GM12878 (cell line): ENCODE data around the gene SLC25A47.

Experiments
- EP300 ChIP-seq, 2 experiments: fragments of 150-350 bp in 1 of 2; IDR thresholded peaks; 2 replicates each; pipeline ENCODE4 v1.6.1; 2011 to 2012; ENCODE audit warnings: low read depth in 2 of 2, low read length in 2 of 2, borderline replicate concordance in 1 of 2, improper control_type of control experiment in 1 of 2, inconsistent platforms in 1 of 2; ENCODE audit not compliant: control insufficient read depth in 1 of 2
- EZH2 ChIP-seq: IDR thresholded peaks from 2 replicates; pipeline ENCODE4 v1.6.1; 2012; ENCODE audit warnings: low read depth, mild to moderate bottlenecking, control low read depth, inconsistent platforms, low read length, borderline replicate concordance; ENCODE audit not compliant: control insufficient read depth
- JUND ChIP-seq: IDR thresholded peaks from 2 replicates; pipeline ENCODE4 v1.6.1; 2012; ENCODE audit warnings: low read depth, mild to moderate bottlenecking, low read length, improper control_type of control experiment, moderate library complexity
- NR2C2 ChIP-seq: IDR thresholded peaks from 2 replicates; pipeline ENCODE4 v1.6.1; 2011; ENCODE audit warnings: borderline replicate concordance, low read depth; ENCODE audit not compliant: control insufficient read depth, insufficient read length
- POLR2A ChIP-seq: IDR thresholded peaks from 2 replicates; pipeline ENCODE4 v1.6.1; 2011; ENCODE audit warnings: low read depth, mild to moderate bottlenecking, low read length
- RAD21 ChIP-seq: IDR thresholded peaks from 2 replicates; pipeline ENCODE4 v1.6.1; 2011; ENCODE audit warnings: mild to moderate bottlenecking, low read depth, low read length, moderate library complexity; ENCODE audit not compliant: insufficient read depth
- YY1 ChIP-seq: IDR thresholded peaks from 2 replicates; pipeline ENCODE4 v1.6.1; 2011; ENCODE audit warnings: low read depth, mild to moderate bottlenecking, low read length
- TF ChIP-seq, protein P1 (sequence below), 3 experiments: IDR thresholded peaks in 2 of 3; conservative IDR thresholded peaks in 1 of 3; 2 replicates each; pipeline ENCODE4 v1.5.1; 2011; ENCODE audit warnings: low read depth in 3 of 3, low read length in 3 of 3, mild to moderate bottlenecking in 3 of 3, control low read depth in 2 of 3, moderate library complexity in 2 of 3, inconsistent platforms in 1 of 3, mixed read lengths in 1 of 3; ENCODE audit not compliant: control insufficient read depth in 2 of 3, insufficient read depth in 1 of 3; ENCODE audit errors: extremely low read depth in 1 of 3
- TF ChIP-seq, protein P2 (sequence below): IDR thresholded peaks from 2 replicates; pipeline ENCODE4 v1.6.1; 2011; ENCODE audit warnings: borderline replicate concordance, low read depth, mild to moderate bottlenecking, moderate library complexity, low read length; ENCODE audit not compliant: insufficient read depth, poor library complexity, severe bottlenecking
- TF ChIP-seq, protein P3 (sequence below): IDR thresholded peaks from 2 replicates; pipeline ENCODE4 v1.6.1; 2012; ENCODE audit warnings: mild to moderate bottlenecking, low read depth, low read length

DNA sequence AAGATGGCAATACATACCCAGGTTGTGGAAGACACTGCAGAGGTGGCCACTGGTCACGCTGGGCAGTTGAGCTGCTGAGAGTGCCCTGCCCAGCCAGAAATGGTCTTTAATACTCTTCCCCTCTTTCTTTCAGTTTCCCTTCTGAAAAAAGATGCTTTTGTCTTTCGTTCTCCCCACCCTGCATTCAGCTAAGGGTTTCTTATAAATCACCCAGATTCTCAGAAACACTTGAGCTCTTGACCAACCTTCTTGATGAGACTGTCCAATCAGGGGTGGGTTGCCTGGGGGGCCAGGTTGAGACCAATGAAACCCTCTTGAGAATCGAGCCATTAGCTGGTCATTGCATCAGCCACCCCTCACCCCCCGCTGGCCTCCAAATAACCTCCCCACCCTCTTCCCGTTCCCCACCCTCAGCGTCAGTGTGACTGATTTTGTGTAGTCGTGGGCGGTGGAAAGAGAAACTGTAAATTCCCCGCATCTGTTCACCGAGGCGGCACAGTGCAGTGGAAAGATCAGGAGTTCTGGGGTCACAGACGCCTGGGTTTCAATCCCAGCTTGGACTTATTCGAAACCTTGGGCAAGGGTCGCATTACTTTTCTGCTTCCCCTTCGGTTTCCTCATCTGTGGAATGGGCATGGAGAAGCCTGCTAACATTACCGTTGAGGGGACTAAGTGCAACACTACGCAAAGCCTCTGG lies 52.3 kb downstream of the SLC25A47 start:
- TF ChIP-seq, protein P1, sequence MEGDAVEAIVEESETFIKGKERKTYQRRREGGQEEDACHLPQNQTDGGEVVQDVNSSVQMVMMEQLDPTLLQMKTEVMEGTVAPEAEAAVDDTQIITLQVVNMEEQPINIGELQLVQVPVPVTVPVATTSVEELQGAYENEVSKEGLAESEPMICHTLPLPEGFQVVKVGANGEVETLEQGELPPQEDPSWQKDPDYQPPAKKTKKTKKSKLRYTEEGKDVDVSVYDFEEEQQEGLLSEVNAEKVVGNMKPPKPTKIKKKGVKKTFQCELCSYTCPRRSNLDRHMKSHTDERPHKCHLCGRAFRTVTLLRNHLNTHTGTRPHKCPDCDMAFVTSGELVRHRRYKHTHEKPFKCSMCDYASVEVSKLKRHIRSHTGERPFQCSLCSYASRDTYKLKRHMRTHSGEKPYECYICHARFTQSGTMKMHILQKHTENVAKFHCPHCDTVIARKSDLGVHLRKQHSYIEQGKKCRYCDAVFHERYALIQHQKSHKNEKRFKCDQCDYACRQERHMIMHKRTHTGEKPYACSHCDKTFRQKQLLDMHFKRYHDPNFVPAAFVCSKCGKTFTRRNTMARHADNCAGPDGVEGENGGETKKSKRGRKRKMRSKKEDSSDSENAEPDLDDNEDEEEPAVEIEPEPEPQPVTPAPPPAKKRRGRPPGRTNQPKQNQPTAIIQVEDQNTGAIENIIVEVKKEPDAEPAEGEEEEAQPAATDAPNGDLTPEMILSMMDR (IDR thresholded peaks at IDR 0.05 in 2 of 3, conservative IDR thresholded peaks at IDR 0.05 in 1 of 3; ENCODE audit: control insufficient read depth in 2 of 3, extremely low read depth in 1 of 3, insufficient read depth in 1 of 3, low read depth in 3 of 3, low read length in 3 of 3) = no peak
- no peak for TF ChIP-seq EZH2
- no peak for TF ChIP-seq YY1
- no peak for TF ChIP-seq RAD21
- peak; percentile 60; the same call in 1 of the 2 replicates for TF ChIP-seq POLR2A
- TF ChIP-seq JUND = 0 out of 2 replicates have a peak, but pooled peaks have one; percentile 22
- TF ChIP-seq, protein P2, sequence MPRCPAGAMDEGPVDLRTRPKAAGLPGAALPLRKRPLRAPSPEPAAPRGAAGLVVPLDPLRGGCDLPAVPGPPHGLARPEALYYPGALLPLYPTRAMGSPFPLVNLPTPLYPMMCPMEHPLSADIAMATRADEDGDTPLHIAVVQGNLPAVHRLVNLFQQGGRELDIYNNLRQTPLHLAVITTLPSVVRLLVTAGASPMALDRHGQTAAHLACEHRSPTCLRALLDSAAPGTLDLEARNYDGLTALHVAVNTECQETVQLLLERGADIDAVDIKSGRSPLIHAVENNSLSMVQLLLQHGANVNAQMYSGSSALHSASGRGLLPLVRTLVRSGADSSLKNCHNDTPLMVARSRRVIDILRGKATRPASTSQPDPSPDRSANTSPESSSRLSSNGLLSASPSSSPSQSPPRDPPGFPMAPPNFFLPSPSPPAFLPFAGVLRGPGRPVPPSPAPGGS = no peak
- TF ChIP-seq, protein P3, sequence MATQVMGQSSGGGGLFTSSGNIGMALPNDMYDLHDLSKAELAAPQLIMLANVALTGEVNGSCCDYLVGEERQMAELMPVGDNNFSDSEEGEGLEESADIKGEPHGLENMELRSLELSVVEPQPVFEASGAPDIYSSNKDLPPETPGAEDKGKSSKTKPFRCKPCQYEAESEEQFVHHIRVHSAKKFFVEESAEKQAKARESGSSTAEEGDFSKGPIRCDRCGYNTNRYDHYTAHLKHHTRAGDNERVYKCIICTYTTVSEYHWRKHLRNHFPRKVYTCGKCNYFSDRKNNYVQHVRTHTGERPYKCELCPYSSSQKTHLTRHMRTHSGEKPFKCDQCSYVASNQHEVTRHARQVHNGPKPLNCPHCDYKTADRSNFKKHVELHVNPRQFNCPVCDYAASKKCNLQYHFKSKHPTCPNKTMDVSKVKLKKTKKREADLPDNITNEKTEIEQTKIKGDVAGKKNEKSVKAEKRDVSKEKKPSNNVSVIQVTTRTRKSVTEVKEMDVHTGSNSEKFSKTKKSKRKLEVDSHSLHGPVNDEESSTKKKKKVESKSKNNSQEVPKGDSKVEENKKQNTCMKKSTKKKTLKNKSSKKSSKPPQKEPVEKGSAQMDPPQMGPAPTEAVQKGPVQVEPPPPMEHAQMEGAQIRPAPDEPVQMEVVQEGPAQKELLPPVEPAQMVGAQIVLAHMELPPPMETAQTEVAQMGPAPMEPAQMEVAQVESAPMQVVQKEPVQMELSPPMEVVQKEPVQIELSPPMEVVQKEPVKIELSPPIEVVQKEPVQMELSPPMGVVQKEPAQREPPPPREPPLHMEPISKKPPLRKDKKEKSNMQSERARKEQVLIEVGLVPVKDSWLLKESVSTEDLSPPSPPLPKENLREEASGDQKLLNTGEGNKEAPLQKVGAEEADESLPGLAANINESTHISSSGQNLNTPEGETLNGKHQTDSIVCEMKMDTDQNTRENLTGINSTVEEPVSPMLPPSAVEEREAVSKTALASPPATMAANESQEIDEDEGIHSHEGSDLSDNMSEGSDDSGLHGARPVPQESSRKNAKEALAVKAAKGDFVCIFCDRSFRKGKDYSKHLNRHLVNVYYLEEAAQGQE = no peak
- TF ChIP-seq NR2C2 = no peak
- TF ChIP-seq EP300 (IDR thresholded peaks at IDR 0.05; ENCODE audit: borderline replicate concordance in 1 of 2, control insufficient read depth in 1 of 2, low read depth in 2 of 2, low read length in 2 of 2) = peak; percentile 35 to 63; a peak in 2 of 4 replicates
